Ascending aorta (tissue), 2 donors: ENCODE measurements around the gene ALX3. TPM values are rescaled to one million over a fixed set of nuclear protein-coding genes. Genes with fewer than 3 reads are reported as not detected.
A peak's percentile ranks its signal among the peaks of the same experiment; 100 is the strongest.

Source experiments
- DNase-seq, 2 donors: peaks; one replicate each; pipeline ENCODE4 v3.0.0-alpha.2; 2019; ENCODE audit warnings: low spot score in 2 of 2
- H3K27ac ChIP-seq, 2 donors: fragments of 200-600 bp; sonication (generic); one replicate each; pipeline ENCODE4 v1.5.1; 2016 to 2017; ENCODE audit warnings: mild to moderate bottlenecking in 1 of 2
- H3K27me3 ChIP-seq: fragments of 200-600 bp; sonication (generic); one replicate; pipeline ENCODE4 v1.5.1; 2017
- H3K36me3 ChIP-seq, 2 donors: fragments of 200-600 bp; sonication (generic); one replicate each; pipeline ENCODE4 v1.5.1; 2016
- H3K4me1 ChIP-seq, 2 donors: fragments of 200-600 bp; sonication (generic); one replicate each; pipeline ENCODE4 v1.5.1; 2016 to 2017; ENCODE audit warnings: mild to moderate bottlenecking in 1 of 2
- H3K4me3 ChIP-seq, 2 donors: fragments of 200-600 bp; sonication (generic); one replicate each; pipeline ENCODE4 v1.5.1; 2016 to 2017; ENCODE audit warnings: mild to moderate bottlenecking in 1 of 2
- H3K9me3 ChIP-seq, 2 donors: fragments of 200-600 bp; sonication (generic); one replicate each; pipeline ENCODE4 v1.5.1; 2016
- intact Hi-C: fragments of 100-400 bp; cut with DNase I; formaldehyde crosslinking; loops from one replicate; pipeline ENCODE4 v1.15.1; 2023
- total RNA-seq: library from RNA; depleted of rRNA; stranded (reverse); fragments of >200 nt; gene quantifications from one replicate; pipeline ENCODE4 v1.1.0, GENCODE V29; 2016
- TF ChIP-seq, protein P1 (sequence below), 3 experiments: fragments of 200-600 bp in 2 of 3; fragments of 450-650 bp in 1 of 3; sonication (generic) in 2 of 3; IDR thresholded peaks; one replicate each; pipeline ENCODE4 v1.5.1; 2016 to 2019; ENCODE audit warnings: antibody characterized with exemption in 3 of 3, mild to moderate bottlenecking in 1 of 3, moderate library complexity in 1 of 3

ALX3 gene
- not detected for total RNA-seq

DNA sequence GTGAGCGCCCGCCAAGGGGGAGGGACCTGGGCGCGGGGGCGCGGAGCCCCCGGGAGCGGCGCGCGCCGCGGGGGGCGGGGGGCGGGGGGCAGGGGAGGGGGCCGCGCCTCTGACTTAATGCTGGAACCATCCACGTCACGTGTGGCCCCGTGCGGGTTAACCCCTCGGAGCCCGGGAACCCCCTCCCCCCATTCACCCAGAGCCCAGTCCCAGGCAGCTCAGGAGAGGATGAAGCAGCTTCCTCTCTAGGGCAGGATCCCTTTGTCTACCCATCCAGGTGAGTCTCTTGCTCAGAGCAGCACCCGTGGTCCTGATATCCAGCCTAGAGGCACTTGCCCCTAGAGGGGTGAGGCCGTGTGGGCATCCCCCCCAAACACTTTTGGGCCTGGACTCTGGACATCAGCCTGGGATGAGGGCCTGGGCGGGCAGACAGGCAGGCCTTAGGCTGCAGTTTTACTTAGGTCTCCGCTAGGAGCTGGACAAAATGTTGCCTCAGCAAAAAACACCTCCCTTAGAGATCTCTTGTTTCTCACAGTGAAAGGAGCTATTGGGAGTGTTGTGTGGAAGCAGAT lies at the start of gene ALX3:
ALX3 (minus strand) TSS at position 2 of the 572 bp plus-strand sequence. CDS start 60 bp downstream, outside the sequence.
- intact Hi-C loops, result no loop called here
- H3K9me3 ChIP-seq, result no peaks in the 10 kb centered on the region
- DNase-seq, result no peak
- peaks cover 0 to 4% of the 10 kb centered on the region in 2 donors for H3K4me1 ChIP-seq
- no peak within 1 kb of the TSS for H3K27ac ChIP-seq
- peaks cover 31% of the 10 kb centered on the region for H3K27me3 ChIP-seq
- no peaks in the 10 kb centered on the region for H3K36me3 ChIP-seq
- TF ChIP-seq, protein P1, sequence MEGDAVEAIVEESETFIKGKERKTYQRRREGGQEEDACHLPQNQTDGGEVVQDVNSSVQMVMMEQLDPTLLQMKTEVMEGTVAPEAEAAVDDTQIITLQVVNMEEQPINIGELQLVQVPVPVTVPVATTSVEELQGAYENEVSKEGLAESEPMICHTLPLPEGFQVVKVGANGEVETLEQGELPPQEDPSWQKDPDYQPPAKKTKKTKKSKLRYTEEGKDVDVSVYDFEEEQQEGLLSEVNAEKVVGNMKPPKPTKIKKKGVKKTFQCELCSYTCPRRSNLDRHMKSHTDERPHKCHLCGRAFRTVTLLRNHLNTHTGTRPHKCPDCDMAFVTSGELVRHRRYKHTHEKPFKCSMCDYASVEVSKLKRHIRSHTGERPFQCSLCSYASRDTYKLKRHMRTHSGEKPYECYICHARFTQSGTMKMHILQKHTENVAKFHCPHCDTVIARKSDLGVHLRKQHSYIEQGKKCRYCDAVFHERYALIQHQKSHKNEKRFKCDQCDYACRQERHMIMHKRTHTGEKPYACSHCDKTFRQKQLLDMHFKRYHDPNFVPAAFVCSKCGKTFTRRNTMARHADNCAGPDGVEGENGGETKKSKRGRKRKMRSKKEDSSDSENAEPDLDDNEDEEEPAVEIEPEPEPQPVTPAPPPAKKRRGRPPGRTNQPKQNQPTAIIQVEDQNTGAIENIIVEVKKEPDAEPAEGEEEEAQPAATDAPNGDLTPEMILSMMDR (IDR thresholded peaks at IDR 0.05), result no peak
- peak within 1 kb of the TSS in 1 of 2 donors; percentile 47 for H3K4me3 ChIP-seq

DNA sequence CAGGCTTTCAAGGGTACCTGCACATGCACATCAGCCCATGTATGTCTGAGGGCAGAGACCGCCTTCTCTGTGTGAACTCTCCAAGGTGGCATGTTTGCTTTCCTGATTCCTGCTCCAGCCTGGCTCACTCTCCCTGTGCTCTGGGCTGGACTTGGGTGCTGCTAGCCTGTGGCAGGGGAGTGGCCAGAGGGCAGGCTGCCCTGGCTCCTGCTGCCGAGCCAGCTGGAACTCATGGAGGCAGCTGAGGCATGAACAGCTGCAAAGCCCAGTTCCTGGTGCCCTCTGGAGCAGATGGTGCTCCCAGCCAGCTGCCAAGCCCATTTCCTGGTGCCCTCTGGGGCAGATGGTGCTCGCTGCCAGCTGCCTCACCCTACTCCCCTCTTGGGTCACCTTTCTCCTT lies 49.4 kb upstream of the ALX3 start:
- no peak overlapping the region for H3K27ac ChIP-seq
- no peak overlapping the region for H3K4me3 ChIP-seq
- intact Hi-C loops, result no loop called here
- H3K4me1 ChIP-seq, result no peaks in the 10 kb centered on the region
- H3K36me3 ChIP-seq, result no peaks in the 10 kb centered on the region
- no peaks in the 10 kb centered on the region for H3K27me3 ChIP-seq
- TF ChIP-seq, protein P1 (IDR thresholded peaks at IDR 0.05), result no peak
- DNase-seq, result no peak
- peaks cover 0 to 6% of the 10 kb centered on the region in 2 donors for H3K9me3 ChIP-seq

DNA sequence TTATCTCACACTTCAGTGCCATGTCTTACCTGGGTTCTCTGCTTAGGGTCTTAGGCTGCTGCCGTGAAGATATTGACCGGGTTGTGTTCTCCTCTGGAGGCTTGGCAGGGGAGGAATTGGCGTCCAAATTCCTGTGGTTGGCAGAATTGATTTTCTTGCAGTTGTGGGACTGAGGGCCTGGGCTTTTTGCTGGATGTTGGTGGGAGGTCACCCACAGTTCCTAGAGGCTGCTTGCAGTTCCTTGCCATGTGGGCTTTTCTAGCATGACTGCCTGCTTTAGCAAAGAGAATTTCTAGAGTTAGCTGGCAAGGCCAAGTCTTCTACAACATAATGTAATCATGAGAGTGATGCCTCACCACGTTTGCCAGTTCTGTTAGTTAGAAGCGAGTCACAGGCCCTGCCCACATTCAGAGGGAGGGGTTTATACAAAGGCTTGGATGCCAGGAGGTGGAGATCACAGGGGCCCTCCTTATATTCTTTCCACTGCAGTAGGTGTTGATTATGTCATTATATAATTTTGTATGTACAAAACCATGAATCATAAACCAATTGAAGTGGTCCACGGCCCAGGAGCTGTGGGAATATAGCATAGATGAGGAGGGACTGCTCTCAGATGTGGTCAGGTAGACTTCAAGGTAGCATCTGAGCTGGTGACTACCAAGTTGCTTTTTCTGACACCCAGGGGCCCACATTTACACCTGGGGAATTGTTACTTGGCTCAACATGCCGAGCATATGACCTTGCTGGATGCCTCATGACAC lies 48.3 kb upstream of the ALX3 start:
- no peaks in the 10 kb centered on the region for H3K27me3 ChIP-seq
- intact Hi-C loops, result no loop called here
- DNase-seq, result no peak
- H3K9me3 ChIP-seq, result peaks cover 0 to 2% of the 10 kb centered on the region in 2 donors
- H3K4me3 ChIP-seq, result no peak overlapping the region
- no peaks in the 10 kb centered on the region for H3K4me1 ChIP-seq
- no peaks in the 10 kb centered on the region for H3K36me3 ChIP-seq
- no peak overlapping the region for H3K27ac ChIP-seq
- TF ChIP-seq, protein P1 (IDR thresholded peaks at IDR 0.05), result no peak

DNA sequence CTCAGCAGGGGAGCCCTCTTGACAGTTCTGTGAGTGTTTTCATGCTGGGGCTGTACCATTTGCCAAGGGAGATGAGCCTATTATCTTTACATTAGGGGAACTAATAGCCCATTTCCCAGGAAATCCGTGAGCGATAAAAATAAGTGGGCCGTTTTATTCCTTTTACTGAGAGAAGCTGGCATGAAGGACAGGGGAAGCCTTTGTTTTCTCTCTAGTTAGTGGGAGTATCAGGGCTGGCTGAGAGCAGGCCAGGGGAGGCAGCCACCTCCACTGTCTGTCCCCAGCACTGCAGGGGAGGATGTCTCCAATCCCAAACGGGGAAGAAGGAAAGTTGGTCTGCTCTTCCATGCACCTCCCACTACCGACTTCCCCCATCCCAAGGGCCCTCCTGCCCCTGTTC lies 44.3 kb upstream of the ALX3 start:
- no peaks in the 10 kb centered on the region for H3K36me3 ChIP-seq
- H3K4me1 ChIP-seq, result no peaks in the 10 kb centered on the region
- H3K9me3 ChIP-seq, result no peaks in the 10 kb centered on the region
- TF ChIP-seq, protein P1 (IDR thresholded peaks at IDR 0.05), result no peak
- no peak for DNase-seq
- no peak overlapping the region for H3K27ac ChIP-seq
- no peaks in the 10 kb centered on the region for H3K27me3 ChIP-seq
- H3K4me3 ChIP-seq, result no peak overlapping the region
- intact Hi-C loops, result no loop called here

DNA sequence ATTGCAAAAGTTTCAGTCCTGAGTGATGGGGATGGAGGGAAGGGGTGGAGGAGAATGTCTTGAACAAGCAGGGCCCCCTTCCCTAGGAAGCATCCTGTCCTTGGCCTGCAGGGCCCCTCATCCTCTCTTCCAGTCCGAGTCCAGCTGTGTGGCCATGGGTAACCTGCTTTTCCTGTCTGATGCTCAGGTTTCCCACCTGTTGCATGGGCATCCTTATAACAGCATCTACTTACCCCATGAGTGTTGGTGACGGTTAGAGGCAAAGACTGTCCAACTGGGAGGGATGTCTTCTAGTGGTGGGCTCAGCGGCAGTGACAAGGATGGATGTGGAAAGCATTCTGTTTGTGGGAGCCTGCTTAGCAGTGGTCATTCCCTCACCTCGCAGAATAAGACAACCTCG lies 43.7 kb upstream of the ALX3 start:
- Histone ChIP-seq H3K27me3 (no peaks in the 10 kb centered on the region), H3K4me3 (no peak overlapping the region), H3K9me3 (no peaks in the 10 kb centered on the region), H3K4me1 (no peaks in the 10 kb centered on the region), H3K36me3 (no peaks in the 10 kb centered on the region), H3K27ac (no peak overlapping the region)
- intact Hi-C loops, result no loop called here
- TF ChIP-seq, protein P1 (IDR thresholded peaks at IDR 0.05), result no peak
- DNase-seq, result no peak
